ENCODE data around the gene PUM1.
"Not testable (repeated sequence)": the region's sequence is repeated elsewhere in the genome, so short reads cannot be mapped to it uniquely, and the experiment has no call there.

The PUM1 gene

GRCh38 chr1:30935758-30936157 is 129.8 kb downstream of the PUM1 start:
- H3K36me3 Mint-ChIP-seq (ENCODE audit: low read depth) = peaks cover 39% of the 10 kb centered on the region

GRCh38 chr1:30934613-30935012 is 130.9 kb downstream of the PUM1 start:
- no peaks in the 10 kb centered on the region for H3K4me1 Mint-ChIP-seq
- H3K4me3 Mint-ChIP-seq = no peak overlapping the region
- DNase-seq = no peak
- ATAC-seq = no peak
- H3K27me3 Mint-ChIP-seq = no peaks in the 10 kb centered on the region
- H3K27ac Mint-ChIP-seq = peak overlapping the region; percentile 43
- H3K36me3 Mint-ChIP-seq (ENCODE audit: low read depth) = peaks cover 36% of the 10 kb centered on the region
- H3K9me3 Mint-ChIP-seq = no peaks in the 10 kb centered on the region

More at GRCh38 chr1:30935758-30936157, 129.8 kb downstream of the PUM1 start:
- not testable (repeated sequence) for H3K27me3 Mint-ChIP-seq, H3K4me1 Mint-ChIP-seq, H3K9me3 Mint-ChIP-seq, H3K4me3 Mint-ChIP-seq, ATAC-seq, H3K27ac Mint-ChIP-seq, DNase-seq

DNA sequence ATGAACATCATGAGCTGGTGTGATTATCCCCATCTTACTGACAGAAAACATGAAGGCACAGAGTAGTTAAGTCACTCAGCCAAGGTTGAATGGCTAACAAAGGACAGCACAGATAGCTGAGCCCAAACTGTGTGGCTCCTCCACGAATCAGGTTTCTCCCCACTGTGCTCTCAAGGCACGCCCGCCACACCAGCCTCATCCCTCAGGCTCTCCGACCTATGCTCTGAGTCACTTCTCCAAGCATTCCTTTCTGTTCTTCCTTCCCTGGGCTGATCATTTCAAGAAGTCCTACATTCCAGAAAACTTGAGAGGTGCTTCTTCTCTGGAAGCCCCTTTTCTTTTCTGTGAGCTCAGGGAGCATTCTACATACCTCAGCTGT is 131.7 kb downstream of the PUM1 start:
- Mint-ChIP-seq H3K4me3 (no peak overlapping the region), H3K27me3 (no peaks in the 10 kb centered on the region), H3K27ac (peak overlapping the region; percentile 7), H3K36me3 (ENCODE audit: low read depth) (peaks cover 29% of the 10 kb centered on the region), H3K4me1 (no peaks in the 10 kb centered on the region), H3K9me3 (no peaks in the 10 kb centered on the region)
- DNase-seq = no peak
- no peak for ATAC-seq

DNA sequence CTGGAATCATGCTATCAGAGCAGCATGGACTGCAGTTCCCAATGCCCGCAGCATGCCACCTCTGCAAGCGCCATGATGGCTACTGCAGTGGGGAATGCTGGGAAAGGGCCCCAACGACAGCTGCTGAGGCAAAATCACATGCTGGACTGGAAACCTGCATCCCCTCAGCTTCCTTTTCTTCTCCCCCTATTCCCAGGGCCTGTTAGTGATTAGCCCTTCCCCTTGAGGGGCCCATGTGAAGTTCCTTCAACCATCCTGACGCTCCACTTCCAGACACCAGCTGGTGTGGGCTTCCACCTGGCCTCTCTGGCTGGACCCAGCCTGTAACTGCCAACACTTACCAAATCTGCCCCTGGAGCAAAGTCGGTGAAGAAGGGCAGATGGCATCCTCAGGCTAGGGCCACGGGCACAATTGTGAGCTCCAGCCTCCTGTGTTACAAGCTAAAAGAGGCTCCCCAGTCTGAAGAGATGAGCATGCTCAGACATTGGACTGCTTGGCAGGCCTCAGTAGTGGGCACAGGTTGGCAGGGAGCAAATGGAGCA is 134.8 kb downstream of the PUM1 start:
- DNase-seq = no peak
- peaks cover 14% of the 10 kb centered on the region for H3K36me3 Mint-ChIP-seq (ENCODE audit: low read depth)
- ATAC-seq = peak; percentile 17
- H3K27me3 Mint-ChIP-seq = no peaks in the 10 kb centered on the region
- H3K4me3 Mint-ChIP-seq = no peak overlapping the region
- no peaks in the 10 kb centered on the region for H3K4me1 Mint-ChIP-seq
- no peaks in the 10 kb centered on the region for H3K9me3 Mint-ChIP-seq
- H3K27ac Mint-ChIP-seq = peak overlapping the region; percentile 2

GRCh38 chr1:30929944-30930525 is 135.5 kb downstream of the PUM1 start:
- no peaks in the 10 kb centered on the region for H3K4me1 Mint-ChIP-seq
- H3K27ac Mint-ChIP-seq = peak overlapping the region; percentile 2
- ATAC-seq (no peak), DNase-seq (no peak)
- H3K36me3 Mint-ChIP-seq (ENCODE audit: low read depth) = peaks cover 10% of the 10 kb centered on the region
- H3K27me3 Mint-ChIP-seq = no peaks in the 10 kb centered on the region
- no peak overlapping the region for H3K4me3 Mint-ChIP-seq
- no peaks in the 10 kb centered on the region for H3K9me3 Mint-ChIP-seq

DNA sequence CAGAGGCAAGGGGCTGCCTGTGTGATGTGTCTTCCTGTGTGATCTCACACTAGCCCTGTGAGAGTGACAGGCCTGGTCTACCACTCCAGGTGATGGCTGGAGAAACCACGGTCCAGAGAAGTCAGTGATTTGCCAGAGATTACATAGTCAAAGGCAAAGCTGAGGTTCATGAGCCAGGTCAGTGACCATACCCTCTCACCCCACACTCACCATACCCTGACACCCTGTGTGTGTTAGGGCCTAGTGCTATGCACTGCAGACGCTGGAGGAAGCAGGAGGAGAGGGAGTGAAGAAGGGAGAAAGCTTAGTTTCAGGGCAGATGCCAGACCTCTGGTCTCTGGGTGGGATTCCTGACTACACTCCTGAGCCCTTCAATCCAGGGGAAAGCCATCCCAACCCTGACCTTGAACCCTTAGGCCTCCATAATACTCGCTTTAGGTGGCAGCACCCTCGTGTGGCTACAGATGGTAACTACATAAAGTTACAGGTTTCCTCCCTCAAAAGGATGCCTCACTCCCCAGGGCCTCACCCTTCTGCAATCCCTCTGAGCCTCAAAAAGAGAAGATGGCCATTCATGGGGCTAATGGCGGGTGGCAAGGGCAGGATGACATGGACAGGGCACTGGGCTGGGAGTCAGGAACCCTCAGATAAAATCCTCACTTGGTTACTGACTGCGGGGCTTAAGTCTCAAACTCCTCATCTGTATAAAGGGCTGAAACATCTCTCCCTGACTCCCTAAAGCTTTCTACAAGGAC is 136.2 kb downstream of the PUM1 start:
- no peaks in the 10 kb centered on the region for H3K9me3 Mint-ChIP-seq
- peak; percentile 53 for ATAC-seq
- no peaks in the 10 kb centered on the region for H3K4me1 Mint-ChIP-seq
- H3K27me3 Mint-ChIP-seq = no peaks in the 10 kb centered on the region
- no peak overlapping the region for H3K27ac Mint-ChIP-seq
- DNase-seq = peak; percentile 55
- no peak overlapping the region for H3K4me3 Mint-ChIP-seq
- peaks cover 5% of the 10 kb centered on the region for H3K36me3 Mint-ChIP-seq (ENCODE audit: low read depth)

- ATAC-seq (no peak), DNase-seq (no peak)
- Mint-ChIP-seq H3K27ac (no peak overlapping the region), H3K36me3 (ENCODE audit: low read depth) (peaks cover 5% of the 10 kb centered on the region), H3K9me3 (no peaks in the 10 kb centered on the region), H3K4me1 (no peaks in the 10 kb centered on the region), H3K4me3 (no peak overlapping the region), H3K27me3 (no peaks in the 10 kb centered on the region)
Measured at GRCh38 chr1:30928789-30929134, 136.8 kb downstream of the PUM1 start.

DNA sequence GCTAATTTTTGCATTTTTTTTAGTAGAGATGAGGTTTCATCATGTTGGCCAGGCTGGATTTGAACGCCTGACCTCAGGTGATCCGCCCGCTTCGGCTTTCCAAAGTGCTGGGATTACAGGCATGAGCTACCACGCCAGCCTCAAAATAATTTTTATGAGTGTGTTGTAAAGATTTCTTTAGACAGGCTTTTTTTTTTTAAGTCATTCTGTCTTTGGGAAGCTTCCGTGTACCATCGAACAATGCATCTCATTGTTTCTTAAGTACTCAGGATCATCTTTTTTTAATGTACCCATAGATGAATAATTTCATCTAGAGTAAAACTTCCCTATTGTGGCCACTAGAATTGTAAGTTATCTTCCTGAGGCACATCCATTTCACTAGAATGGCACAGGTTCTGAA is 137.3 kb downstream of the PUM1 start:
- H3K4me1 Mint-ChIP-seq = no peaks in the 10 kb centered on the region
- no peak overlapping the region for H3K4me3 Mint-ChIP-seq

GRCh38 chr1:30927448-30927847 is 138.1 kb downstream of the PUM1 start:
- no peak overlapping the region for H3K27ac Mint-ChIP-seq
- peaks cover 2% of the 10 kb centered on the region for H3K27me3 Mint-ChIP-seq
- no peaks in the 10 kb centered on the region for H3K4me1 Mint-ChIP-seq
- no peaks in the 10 kb centered on the region for H3K9me3 Mint-ChIP-seq
- no peaks in the 10 kb centered on the region for H3K36me3 Mint-ChIP-seq (ENCODE audit: low read depth)
- no peak overlapping the region for H3K4me3 Mint-ChIP-seq
- no peak for ATAC-seq
- DNase-seq = no peak

More for the DNA sequence above, 137.3 kb downstream of the PUM1 start:
- DNase-seq = no peak
- Mint-ChIP-seq H3K27ac (no peak overlapping the region), H3K27me3 (peaks cover 2% of the 10 kb centered on the region), H3K36me3 (ENCODE audit: low read depth) (peaks cover 3% of the 10 kb centered on the region), H3K9me3 (no peaks in the 10 kb centered on the region)
- ATAC-seq = no peak

GRCh38 chr1:30923597-30923996 is 141.9 kb downstream of the PUM1 start:
- H3K27me3 Mint-ChIP-seq = peaks cover 7% of the 10 kb centered on the region
- H3K9me3 Mint-ChIP-seq = no peaks in the 10 kb centered on the region
- no peak overlapping the region for H3K4me3 Mint-ChIP-seq
- no peak for DNase-seq
- no peak for ATAC-seq
- no peaks in the 10 kb centered on the region for H3K36me3 Mint-ChIP-seq (ENCODE audit: low read depth)
- peaks cover 1% of the 10 kb centered on the region for H3K4me1 Mint-ChIP-seq
- H3K27ac Mint-ChIP-seq = no peak overlapping the region

- H3K27ac Mint-ChIP-seq = no peak overlapping the region
- no peak for DNase-seq
Measured at GRCh38 chr1:30920827-30921226, 144.7 kb downstream of the PUM1 start.

DNA sequence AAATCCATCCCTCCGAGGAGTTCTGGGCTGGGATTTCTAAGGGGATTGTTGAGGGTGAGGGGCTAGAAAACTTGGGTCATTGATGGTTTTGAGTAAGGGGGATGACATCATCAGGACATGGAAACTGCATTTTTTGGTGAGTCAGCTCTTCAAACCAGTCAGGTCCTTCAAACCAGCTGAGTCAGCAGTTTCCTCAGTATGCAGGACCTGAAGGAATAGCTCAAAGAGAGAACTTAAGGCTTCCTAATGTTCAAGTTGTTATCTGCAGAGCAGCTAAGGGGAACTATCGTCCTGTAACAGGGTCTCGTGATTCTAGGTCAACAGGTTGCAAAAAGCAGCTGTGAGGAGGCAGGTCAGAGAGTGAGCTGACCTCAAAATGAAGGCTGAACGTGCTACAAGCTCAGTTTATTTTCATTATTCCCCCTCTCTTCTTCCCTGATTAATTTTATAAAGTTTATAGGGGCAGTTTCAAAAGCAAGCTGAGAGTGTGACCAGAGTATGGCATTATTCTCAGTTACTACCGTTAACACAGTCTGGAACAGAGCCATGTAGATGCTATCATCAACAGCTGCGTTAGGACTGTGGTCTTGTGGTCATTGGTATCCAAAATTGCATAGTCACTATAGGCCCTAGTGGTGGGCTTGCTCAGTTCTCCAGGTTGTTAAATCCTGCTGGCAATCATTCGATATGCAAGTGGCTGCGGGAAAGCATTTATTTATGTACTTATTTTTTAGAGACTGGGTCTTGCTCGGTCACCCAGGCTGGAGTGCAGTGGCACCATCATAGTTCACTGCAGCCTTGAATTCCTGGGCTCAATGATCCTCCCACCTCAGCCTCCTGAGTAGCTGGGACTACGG is 146.3 kb downstream of the PUM1 start:
- Mint-ChIP-seq H3K9me3 (no peaks in the 10 kb centered on the region), H3K4me3 (no peak overlapping the region), H3K4me1 (peaks cover 1% of the 10 kb centered on the region), H3K27ac (no peak overlapping the region), H3K27me3 (peaks cover 7% of the 10 kb centered on the region), H3K36me3 (ENCODE audit: low read depth) (no peaks in the 10 kb centered on the region)
- DNase-seq (no peak), ATAC-seq (peak; percentile 49)

More at GRCh38 chr1:30920827-30921226, 144.7 kb downstream of the PUM1 start:
- Mint-ChIP-seq H3K4me3 (no peak overlapping the region), H3K36me3 (ENCODE audit: low read depth) (no peaks in the 10 kb centered on the region), H3K4me1 (peaks cover 1% of the 10 kb centered on the region), H3K9me3 (no peaks in the 10 kb centered on the region), H3K27me3 (peaks cover 7% of the 10 kb centered on the region)
- no peak for ATAC-seq

GRCh38 chr1:30916296-30916695 is 149.2 kb downstream of the PUM1 start:
- DNase-seq = no peak
- H3K36me3 Mint-ChIP-seq (ENCODE audit: low read depth) = no peaks in the 10 kb centered on the region
- peaks cover 4% of the 10 kb centered on the region for H3K27me3 Mint-ChIP-seq
- no peaks in the 10 kb centered on the region for H3K9me3 Mint-ChIP-seq
- H3K4me1 Mint-ChIP-seq = peaks cover 10% of the 10 kb centered on the region
- no peak overlapping the region for H3K27ac Mint-ChIP-seq
- no peak for ATAC-seq
- H3K4me3 Mint-ChIP-seq = no peak overlapping the region

GRCh38 chr1:30915491-30916230 is 149.9 kb downstream of the PUM1 start:
- Mint-ChIP-seq H3K36me3 (ENCODE audit: low read depth) (no peaks in the 10 kb centered on the region), H3K27me3 (peaks cover 3% of the 10 kb centered on the region), H3K27ac (no peak overlapping the region), H3K4me3 (no peak overlapping the region), H3K9me3 (no peaks in the 10 kb centered on the region), H3K4me1 (peaks cover 10% of the 10 kb centered on the region)
- ATAC-seq (no peak), DNase-seq (no peak)
